ENCODE data around the gene SLC17A9.

The SLC17A9 gene

DNA sequence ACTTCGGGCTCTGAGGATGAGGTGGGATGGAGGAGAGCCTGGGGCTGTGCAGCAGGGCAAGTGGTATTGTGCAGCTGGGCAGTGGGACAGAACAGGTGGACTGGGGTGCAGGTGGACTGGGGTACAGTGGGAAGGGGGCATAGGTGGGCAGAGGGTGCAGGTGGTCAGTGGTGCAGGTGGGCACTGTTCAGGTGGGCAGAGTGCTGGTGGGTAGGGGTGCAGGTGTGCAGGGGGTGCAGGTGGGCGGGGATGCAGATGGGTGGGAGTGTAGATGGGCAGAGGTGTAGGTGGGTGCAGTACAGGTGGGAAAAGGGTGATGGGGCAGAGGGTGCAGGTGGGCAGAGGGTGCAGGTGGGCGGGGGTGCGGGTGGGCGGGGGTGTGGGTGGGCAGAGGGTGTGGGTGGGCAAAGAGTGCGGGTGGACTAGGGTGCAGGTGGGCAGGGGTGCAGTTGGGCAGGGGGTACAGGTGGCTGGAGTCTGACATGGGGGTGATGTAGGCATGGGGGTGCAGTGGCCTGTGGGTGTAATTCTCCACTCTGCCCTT lies 33.8 kb downstream of the SLC17A9 start:
- DNase-seq = no peak

DNA sequence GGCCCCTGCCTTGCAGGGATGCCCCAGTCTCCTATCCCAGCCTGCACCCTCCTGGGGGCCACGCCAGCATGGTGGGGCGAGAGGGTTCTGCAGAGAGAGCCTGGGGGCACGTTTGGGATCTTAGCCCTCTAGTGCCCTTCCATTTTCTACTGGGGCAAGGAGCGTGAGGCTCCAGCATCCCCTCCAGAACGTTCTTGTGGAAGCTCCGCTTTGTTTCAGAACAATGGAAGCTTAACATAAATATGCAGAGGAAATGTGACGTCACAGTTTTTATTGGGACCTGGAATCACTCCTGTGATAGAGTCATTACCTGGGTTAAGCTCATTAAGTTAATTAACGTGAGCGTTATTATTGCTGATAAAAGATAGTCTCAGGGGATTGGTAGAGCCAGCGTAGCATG lies 34.6 kb downstream of the SLC17A9 start:
- DNase-seq = no peak

DNA sequence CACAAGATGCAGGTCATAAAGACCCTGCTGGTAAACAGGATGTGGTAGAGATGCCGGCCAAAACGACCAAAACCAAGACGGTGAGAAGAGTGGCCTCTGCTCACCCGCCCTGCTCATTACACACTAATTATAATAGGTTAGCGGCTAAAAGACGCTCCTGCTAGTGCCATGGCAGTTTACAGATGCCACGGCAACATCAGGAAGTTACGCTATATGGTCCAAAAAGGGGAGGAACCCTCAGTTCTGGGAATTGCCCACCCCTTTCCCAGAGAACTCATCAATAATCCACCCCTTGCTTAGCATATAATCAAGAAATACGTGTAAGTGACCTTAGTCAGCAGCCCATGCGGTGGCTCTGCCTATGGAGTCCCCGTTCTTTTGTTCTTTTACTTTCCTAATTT lies 36.7 kb downstream of the SLC17A9 start:
- DNase-seq = no peak

DNA sequence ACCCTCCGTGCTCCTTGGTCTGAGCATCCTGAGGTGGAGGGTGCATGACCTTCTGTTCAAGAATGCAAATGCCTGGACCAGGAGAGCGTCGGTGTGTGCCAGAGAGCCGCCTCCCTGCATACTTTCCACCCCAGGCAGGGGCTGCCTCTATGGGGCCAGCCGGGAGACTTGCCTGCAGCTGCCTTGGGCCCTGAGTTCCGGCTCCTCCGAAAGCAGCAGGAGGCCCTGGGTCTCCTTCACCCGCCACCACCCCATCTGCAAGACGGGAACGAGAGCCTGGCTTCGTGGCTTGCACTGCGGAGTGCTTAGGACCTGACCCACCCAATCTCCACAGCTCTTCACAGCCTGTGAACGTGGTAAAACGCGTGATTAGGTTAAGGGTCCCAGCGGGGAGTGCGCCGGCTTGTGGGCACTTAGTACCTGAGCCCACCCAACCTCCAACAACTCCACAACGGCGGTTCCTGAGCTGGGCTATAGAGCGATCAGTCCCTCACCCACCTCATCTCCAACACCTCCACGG lies 37.9 kb downstream of the SLC17A9 start:
- no peak for DNase-seq

DNA sequence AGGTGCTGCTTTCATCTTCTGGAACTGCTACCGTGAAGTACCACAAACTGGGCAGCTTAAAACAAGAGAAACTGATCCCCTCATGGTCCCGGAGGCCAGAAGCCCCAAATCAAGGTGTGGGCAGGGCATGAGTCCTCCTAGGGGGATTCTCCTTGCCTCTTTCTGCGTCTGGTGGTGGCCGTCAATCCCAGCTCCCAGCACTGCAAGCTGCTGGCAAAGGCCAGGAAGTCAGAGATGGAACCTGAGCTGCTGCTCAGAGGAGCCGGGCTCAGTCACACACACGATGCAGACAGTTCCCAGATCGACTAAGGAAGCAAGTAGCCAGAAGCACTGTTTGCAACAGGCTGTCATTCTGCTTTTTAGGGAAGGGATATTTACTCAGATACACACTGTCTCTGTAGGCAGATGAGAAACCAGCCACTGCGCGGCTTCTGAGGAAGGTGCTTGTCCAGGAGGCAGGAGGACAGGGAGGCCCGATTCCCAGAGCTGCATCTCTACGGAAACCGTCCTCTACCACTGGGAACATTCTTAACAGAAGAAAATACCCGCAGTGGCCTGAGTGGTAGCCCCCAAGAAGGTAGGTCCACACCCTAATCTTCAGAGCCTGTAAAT lies 38.8 kb downstream of the SLC17A9 start:
- no peak for DNase-seq

DNA sequence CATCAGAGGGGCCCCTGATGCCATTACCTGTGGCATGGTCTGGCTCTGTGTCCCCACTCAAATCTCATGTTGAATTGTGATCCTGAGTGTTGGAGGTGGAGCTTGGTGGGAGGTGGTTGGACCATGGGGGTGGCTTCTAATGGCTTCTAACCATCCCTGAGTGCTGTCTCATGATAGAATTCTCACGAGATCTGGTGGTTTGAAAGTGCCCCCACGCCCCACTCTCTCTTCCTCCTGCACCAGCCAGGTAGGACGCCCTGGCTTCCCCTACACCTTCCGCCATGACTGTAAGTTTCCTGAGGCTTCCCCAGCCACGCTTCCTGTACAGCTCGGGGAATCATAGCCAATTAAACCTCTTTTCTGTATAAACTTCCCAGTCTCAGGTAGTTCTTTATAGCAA lies 39.4 kb downstream of the SLC17A9 start:
- DNase-seq = no peak

DNA sequence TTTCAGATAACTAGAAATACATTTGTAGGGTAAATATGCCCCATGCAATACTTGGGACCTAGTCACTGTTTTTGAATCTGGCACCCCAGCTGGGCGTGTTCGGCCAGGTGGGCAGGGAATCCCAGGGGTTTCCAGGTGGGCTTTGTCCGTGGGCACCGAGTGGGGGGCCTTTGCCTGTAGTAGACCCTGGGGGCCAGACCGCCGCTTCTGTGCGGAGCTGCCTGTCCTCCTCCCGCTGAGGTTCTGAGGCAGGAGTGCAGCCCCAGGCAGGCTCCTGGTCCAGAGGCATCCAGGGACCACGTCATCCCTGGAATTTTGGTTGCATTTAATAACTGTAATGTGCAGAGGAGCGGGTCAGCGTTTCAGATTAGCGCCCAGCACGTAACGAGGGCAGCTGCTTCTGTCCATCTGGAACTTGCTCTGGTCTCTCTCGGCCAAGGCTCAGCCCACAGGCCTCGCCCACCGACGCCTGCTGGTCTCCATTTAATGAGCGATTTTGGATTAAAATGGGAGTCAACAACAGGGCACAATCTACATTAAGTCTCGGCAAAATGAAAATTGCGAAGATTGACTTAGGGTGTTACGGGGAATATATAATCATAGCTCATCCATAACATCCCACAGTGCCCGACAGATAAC lies 41.5 kb downstream of the SLC17A9 start:
- DNase-seq = no peak

DNA sequence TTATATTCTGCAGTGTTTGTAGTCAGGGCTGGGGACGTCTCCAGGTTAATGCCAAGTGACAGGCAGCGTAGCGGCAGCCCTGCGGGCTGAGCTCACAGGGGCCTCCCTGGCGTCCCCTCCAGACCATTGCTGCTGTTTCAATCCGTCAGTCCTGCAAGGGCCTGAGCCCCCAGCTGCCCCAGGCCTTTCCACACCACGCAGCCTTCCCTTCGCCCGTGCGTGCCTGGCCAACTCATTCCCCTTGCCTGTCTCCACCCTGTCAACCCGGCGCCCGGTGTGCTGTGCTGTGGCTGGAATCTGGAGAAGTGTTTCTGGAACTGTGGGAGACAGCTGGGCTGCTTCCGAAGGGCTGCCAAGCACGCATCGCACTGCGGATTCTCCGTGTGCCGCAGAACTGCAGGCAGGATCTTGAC lies 42.4 kb downstream of the SLC17A9 start:
- DNase-seq = no peak

DNA sequence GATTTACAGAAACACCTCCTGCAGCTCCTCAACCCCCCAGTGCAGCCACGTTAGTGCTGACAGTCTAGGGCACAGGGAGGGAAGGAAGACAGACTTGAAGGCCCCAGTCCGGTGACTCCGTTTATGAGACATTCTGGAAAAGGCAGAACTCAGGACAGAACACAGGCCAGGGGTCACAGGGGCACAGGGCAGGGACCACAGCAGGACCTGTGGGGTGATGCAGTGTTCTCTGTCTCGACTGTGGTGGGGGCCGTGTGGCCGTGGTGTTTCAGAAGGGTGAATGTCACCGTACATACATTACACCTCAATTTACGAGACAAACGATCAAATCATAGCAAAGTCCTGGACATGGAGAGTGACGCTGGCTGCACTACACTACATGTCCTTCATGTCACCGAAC lies 43.0 kb downstream of the SLC17A9 start:
- no peak for DNase-seq

DNA sequence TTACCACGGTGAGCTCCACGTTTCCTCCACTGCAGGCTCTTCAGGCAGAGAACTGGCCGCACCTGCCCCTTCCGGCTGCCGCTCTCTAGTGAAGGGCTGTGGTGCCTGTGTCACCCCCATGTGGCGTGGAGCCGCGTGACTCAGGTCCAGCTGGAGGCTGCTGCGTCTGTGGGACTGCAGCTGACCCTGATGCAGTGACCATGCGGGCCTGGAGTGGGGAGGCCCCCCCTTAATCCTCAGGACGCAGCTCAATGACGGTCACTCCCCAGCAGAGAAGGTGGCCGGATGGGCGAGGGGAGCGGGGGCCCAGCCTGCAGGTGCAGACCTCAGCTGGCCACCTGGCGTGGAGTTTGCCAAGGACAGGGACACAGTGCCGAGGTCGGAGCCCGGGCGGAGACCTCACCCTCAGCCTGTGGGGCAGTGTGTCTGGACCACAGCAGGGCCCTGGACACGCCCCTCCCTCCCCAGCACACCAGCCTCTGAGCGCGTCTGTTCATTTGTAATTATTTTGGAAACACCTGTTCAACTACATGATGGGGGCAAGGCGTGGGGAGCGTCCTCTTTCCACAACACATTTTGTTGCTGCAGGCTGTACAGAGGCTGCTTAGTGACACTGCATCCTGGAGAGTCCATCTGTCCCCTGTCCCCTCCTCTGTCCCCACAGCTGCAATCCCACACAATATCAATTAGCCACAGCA lies 43.5 kb downstream of the SLC17A9 start:
- DNase-seq = no peak

DNA sequence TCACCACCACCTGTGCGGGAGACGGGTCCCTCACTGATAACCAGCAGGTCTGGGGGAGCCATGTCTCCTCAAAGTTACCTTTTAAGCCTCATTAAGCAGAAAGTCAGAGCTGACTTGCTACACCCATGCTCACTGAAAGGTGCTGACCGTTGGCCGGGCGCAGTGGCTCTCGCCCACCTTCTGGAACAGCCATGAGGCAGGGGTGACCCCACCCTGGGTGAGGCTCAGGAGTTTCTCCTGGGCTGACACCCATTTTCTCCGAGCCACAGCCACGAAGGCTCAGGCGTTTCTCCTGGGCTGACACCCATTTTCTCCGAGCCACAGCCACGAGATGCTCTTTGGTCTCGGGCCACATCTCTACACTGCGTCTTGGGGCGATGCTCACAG lies 44.1 kb downstream of the SLC17A9 start:
- DNase-seq = no peak

DNA sequence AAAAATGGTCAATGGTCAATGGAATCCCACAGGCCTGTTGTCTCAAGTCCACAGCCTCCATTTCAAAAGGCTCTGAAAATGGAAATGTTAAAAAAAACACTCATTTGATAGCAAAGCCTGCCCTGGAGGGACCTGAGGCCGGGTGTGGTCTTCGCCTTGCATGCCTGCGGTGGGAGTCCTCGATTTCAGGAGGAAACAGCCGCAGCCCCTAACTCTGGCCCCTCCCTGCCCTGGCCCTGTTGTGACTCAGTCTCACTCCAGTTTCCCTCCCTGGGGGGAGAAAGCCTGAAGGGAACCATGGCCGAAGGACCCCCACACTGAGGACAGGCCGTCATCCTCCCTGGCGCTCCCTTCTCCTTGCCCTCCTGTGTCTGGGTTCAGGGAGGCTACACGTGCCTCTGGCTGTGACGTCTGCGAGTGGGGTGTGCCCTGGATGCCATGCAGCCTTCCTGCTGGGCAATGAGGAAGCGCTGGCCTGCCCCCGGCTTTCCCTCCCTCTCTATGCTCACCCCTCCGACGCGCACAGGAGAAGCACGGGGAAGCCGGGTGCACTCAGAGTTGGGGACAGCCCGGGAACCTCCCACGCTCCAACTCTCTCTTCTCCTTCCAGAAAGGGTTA lies 45.0 kb downstream of the SLC17A9 start:
- no peak for DNase-seq

DNA sequence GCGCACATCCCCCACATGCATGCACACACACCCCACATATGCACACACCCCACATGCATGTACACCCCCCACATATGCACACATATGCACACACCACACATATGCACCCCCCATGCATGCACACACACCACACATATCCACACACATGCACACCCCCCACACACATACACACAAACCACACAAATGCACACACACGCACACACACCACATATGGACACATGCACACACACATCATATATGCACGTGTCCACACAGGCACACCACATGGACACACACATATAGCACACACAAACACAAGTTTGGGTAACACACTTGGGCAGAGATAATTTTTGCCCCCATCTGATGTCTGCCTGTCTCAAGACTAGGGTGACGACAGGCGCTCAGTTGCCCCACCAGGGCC lies 45.9 kb downstream of the SLC17A9 start:
- DNase-seq = no peak

DNA sequence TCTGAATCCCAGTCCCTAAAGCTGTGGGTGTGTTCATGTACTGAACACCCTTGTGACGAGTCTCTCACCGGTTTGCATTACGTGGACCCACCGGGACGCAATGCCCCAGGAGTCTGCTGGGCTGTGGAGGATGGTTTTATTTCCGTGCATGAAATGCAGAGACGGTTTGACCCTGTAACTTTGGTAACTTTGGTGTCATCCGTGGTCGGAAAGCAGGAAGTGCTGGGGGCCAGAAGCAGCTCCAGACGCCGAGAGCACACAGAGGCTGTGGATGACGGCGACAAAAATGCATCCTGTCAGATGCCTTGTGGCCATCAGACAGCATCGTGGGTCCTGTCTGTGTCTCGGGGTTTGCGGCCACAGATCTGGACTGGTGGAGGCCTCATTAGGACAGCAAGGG lies 47.1 kb downstream of the SLC17A9 start:
- no peak for DNase-seq

DNA sequence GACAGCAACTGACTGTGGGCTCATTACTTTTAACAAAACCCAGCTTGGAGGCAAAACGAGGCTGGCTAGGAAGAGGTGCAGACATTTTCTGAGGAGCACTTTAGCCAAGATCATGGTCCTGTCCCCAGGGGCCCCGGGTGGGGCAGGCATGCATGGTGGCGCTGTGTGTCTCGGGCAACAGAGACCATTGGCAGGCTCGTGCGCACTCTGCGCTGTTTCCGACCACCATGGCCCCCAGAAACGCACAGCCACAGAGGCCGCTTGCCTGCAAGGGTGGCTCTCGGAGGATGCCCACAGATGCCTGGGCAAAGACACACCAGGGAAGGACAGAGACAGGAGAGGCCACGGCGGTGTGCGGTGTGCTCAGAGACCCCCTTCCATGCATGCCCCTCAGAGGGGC lies 47.5 kb downstream of the SLC17A9 start:
- DNase-seq = no peak

DNA sequence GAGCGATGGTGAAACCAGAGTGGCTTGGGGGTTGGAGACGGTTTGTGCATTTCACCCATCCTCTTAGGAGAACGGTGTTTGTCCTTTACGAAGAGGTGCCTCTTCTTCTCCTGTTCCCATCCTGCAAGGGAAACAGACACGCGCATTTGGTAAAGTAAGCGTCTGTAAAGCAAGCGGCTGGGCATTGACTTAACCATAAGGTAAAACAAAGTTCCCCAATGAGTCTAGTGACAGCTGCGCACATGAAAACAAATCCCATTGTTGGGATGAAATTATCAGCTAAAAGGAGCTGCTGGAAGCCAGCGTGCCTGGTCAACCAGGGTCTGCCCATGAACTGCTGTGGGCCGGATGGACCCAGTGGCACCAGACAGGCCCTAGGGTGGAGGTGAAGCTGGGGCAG lies 48.4 kb downstream of the SLC17A9 start:
- DNase-seq = no peak

DNA sequence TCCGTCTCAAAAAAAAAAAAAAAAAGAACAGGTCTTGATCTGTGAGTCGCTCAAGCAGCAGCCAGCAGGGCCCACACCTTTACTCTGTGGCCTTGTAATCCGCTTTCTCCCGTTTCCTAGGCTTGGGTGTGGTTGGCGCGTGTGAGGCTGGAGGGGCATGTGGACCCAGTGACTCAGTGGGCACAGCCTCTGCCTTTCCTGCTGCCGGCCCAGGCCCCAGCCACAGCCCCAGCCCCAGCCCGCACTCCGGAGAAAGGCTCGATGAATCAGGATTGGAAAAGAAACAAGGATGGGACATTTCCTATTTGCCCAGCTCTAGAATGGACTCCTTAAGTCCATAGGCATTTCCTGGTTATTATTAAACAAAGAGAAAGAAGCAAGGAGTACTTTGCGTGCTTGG lies 50.0 kb downstream of the SLC17A9 start:
- DNase-seq = no peak

DNA sequence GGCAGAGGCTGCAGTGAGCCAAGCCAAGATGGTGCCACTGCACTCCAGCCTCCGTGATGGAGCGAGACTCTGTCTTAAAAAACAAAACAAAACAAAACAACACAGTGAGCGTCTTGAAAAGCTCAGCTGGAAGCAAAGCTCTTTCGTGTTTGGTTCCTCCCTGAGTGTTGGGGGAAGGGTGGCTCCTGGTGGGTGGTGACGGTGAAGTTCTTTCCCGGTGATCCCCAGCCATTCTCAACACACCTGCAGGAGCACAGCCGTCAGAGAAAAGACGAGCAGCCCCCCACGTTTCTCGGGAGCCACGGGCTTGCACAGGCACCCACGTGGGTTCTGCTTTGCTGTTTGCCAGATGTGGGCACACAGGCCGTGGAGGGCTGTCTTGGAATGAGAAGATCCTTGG lies 51.0 kb downstream of the SLC17A9 start:
- no peak for DNase-seq

DNA sequence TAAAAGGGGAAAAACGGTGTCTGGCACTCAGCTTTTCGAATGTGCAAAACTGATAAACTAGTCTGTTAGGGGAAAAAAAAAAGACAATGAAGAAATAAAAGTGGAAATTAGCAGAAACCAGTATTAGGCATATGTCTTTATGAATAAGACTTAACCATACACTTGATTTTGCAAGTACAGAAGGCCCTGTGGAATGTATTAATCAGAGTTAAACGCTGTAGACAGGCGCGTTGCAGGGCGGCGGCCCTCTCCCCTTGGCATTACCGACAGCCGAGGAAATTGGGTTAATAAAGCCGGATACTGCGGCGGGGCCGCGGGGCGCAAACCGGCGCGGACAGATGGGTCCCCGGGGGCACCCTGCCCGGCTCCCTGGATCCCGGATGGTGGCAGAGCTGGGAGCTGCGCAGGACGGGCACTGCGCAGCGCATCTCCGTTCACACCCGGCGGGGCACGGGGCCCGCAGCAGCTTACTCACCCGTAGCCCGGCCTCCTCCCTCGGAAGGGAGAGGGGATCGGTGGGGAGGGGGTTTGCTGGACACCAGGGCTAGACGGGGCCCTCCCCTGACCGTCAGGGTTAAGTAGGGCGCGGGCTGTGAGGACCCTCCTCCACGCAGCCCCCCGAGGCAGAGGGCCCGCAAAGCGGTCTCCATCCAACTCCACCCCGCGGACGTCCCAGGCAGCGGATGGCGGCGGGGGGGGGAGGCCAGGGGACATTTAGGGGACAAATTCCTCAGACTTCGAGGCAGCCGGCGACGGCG lies 52.3 kb downstream of the SLC17A9 start:
- DNase-seq = no peak

DNA sequence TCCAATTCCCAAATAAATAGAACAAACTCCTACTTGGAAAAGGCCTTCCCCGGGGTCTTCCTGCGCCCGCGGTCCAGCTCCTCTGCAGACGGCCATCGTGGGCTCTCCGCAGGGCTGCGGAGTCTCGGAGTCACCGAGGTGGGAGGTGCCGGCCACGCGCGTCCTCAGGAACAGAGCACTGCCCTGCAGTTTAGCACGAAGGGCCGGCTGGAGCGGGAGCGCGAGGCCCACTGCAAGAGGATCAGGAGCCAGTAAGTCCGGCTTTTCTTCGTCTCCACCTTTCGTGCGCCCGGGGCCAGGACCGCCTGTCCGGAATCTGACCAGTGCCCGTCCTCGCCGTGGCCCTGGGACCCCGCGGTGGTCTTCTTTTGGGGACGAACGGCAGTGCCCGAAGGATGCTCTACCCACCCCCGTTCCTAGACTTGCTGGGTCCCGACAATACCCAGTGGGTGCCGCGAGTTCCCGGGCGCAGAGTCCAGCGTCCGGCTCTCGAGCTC lies 52.9 kb downstream of the SLC17A9 start:
- DNase-seq = no peak

DNA sequence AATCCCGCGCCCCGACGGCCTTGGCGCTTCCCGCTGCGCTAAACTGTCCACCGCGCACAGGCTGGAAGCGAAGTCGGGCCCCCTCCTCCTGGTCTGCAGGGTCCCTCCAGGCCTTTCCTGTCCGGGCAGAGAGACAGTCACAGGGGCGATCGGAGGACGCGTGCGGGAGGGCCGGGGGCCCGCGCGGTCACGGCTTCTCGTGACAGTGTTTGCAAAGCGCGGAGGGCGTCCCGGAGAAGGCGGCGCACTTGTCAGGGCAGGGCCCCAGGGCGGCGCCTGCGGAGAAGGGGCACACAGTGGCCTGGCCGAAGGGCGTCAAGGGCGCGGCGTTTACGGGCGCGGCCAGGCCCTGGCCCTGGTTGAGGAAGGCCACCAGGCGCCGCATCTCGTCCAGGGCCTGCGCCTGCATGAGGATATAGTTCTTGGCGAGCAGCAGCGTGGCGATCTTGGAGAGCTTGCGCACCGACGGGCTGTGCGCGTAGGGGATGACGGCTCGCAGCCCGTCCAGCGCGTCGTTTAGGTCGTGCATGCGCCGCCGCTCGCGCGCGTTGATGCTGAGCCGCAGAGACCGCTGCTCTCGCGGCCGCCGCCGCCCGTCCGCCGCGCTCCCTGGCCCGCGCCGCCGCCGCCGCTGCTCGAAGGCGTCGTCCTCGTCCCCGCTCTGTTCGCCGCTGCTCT lies 53.5 kb downstream of the SLC17A9 start:
- peak; percentile 43 for DNase-seq
